HEK293T (cell line): ENCODE measurements around the gene ACMSD.
A peak's percentile ranks its signal among the peaks of the same experiment; 100 is the strongest.

ENCODE experiments used
- CTCF ChIA-PET: fragments of 350-600 bp; formaldehyde crosslinking; extraction: SDS; loops from one replicate; lab custom pipeline; 2021; ENCODE audit warnings: antibody characterized with exemption, inconsistent platforms; lab: Yijun Ruan, JAX
- POLR2A ChIA-PET: fragments of 350-600 bp; formaldehyde crosslinking; extraction: SDS; loops from one replicate; lab custom pipeline; 2020; ENCODE audit warnings: antibody characterized with exemption, inconsistent platforms; lab: Yijun Ruan, JAX
- DNase-seq: peaks from one replicate; pipeline ENCODE4 v3.0.0; 2012; ENCODE audit warnings: mixed read lengths; ENCODE audit errors: extremely low spot score
- ARNT ChIP-seq: fragments of 450-650 bp; IDR thresholded peaks from 2 replicates; pipeline ENCODE4 v1.6.1; 2017; ENCODE audit warnings: mild to moderate bottlenecking
- BHLHE40 ChIP-seq: fragments of 450-650 bp; IDR thresholded peaks from 2 replicates; pipeline ENCODE4 v1.6.1; 2016; ENCODE audit warnings: mild to moderate bottlenecking, moderate library complexity, borderline replicate concordance
- CTBP1 ChIP-seq: fragments of 450-650 bp; IDR thresholded peaks from 2 replicates; pipeline ENCODE4 v1.6.1; 2016; ENCODE audit warnings: borderline replicate concordance
- ELF4 ChIP-seq: fragments of 450-650 bp; IDR thresholded peaks from 2 replicates; pipeline ENCODE4 v1.6.1; 2017; ENCODE audit warnings: antibody characterized with exemption
- FOXA1 ChIP-seq: fragments of 450-650 bp; IDR thresholded peaks from 2 replicates; pipeline ENCODE4 v1.6.1; 2016; ENCODE audit warnings: mild to moderate bottlenecking
- FOXK2 ChIP-seq: fragments of 450-650 bp; IDR thresholded peaks from 2 replicates; pipeline ENCODE4 v1.6.1; 2016; ENCODE audit warnings: mild to moderate bottlenecking
- FOXM1 ChIP-seq: fragments of 450-650 bp; IDR thresholded peaks from 2 replicates; pipeline ENCODE4 v1.6.1; 2017; ENCODE audit warnings: mild to moderate bottlenecking, borderline replicate concordance
- HDGF ChIP-seq: fragments of 450-650 bp; IDR thresholded peaks from 2 replicates; pipeline ENCODE4 v1.6.1; 2017; ENCODE audit warnings: antibody characterized with exemption, borderline replicate concordance
- L3MBTL2 ChIP-seq: fragments of 450-650 bp; conservative IDR thresholded peaks from 2 replicates; pipeline ENCODE4 v1.6.1; 2016; ENCODE audit warnings: mild to moderate bottlenecking
- LEF1 ChIP-seq: fragments of 450-650 bp; IDR thresholded peaks from 2 replicates; pipeline ENCODE4 v1.6.1; 2017; ENCODE audit warnings: mild to moderate bottlenecking, borderline replicate concordance
- NFRKB ChIP-seq: fragments of 450-650 bp; IDR thresholded peaks from 2 replicates; pipeline ENCODE4 v1.6.1; 2016; ENCODE audit warnings: mild to moderate bottlenecking, moderate library complexity
- SP1 ChIP-seq: fragments of 450-650 bp; IDR thresholded peaks from 2 replicates; pipeline ENCODE4 v1.6.1; 2017
- SUZ12 ChIP-seq: fragments of 450-650 bp; IDR thresholded peaks from 2 replicates; pipeline ENCODE4 v1.6.1; 2016; ENCODE audit warnings: mild to moderate bottlenecking
- TARDBP ChIP-seq: fragments of 450-650 bp; IDR thresholded peaks from 2 replicates; pipeline ENCODE4 v1.6.1; 2016
- ZNF384 ChIP-seq: fragments of 450-650 bp; IDR thresholded peaks from 2 replicates; pipeline ENCODE4 v1.6.1; 2016
- TF ChIP-seq, protein P1 (sequence below): fragments of 450-650 bp; IDR thresholded peaks from 2 replicates; pipeline ENCODE4 v1.6.1; 2016

ACMSD gene

GRCh38 chr2:134910763-134911399 lies 72.5 kb downstream of the ACMSD start:
- DNase-seq = no peak
- ChIA-PET CTCF (no interaction called here), POLR2A (no interaction called here)
- TF ChIP-seq ARNT (no peak), HDGF (no peak)

GRCh38 chr2:134911400-134911785 lies 73.0 kb downstream of the ACMSD start:
- DNase-seq = no peak
- POLR2A ChIA-PET = no interaction called here
- CTCF ChIA-PET = no interaction called here
- TF ChIP-seq CTBP1 (no peak), FOXM1 (no peak), NFRKB (no peak)

- ChIA-PET POLR2A (no interaction called here), CTCF (no interaction called here)
- no peak for DNase-seq
- no peak for TF ChIP-seq FOXM1
- TF ChIP-seq FOXK2 = no peak
- no peak for TF ChIP-seq SP1
- TF ChIP-seq CTBP1 = no peak
- TF ChIP-seq NFRKB = no peak
- no peak for TF ChIP-seq ARNT
- TF ChIP-seq L3MBTL2 = no peak
- no peak for TF ChIP-seq ZNF384
- TF ChIP-seq ELF4 = no peak
These were observed 73.9 kb downstream of the ACMSD start for GRCh38 chr2:134912361-134912760.

GRCh38 chr2:134917360-134917865 lies 79.0 kb downstream of the ACMSD start:
- DNase-seq = no peak
- TF ChIP-seq NFRKB (no peak), LEF1 (no peak), ZNF384 (no peak), FOXK2 (no peak), SP1 (no peak), SUZ12 (no peak), FOXA1 (no peak), L3MBTL2 (no peak), CTBP1 (no peak), ELF4 (no peak), FOXM1 (no peak), TARDBP (no peak), ARNT (no peak), HDGF (no peak), BHLHE40 (no peak)
- TF ChIP-seq, protein P1, sequence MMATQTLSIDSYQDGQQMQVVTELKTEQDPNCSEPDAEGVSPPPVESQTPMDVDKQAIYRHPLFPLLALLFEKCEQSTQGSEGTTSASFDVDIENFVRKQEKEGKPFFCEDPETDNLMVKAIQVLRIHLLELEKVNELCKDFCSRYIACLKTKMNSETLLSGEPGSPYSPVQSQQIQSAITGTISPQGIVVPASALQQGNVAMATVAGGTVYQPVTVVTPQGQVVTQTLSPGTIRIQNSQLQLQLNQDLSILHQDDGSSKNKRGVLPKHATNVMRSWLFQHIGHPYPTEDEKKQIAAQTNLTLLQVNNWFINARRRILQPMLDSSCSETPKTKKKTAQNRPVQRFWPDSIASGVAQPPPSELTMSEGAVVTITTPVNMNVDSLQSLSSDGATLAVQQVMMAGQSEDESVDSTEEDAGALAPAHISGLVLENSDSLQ = no peak
- ChIA-PET POLR2A (interaction anchor here (0.7 kb wide), 1 partner anchor 103 kb away, joined by 3 read pairs; no protein-coding TSS in a partner anchor), CTCF (interaction anchor here (0.6 to 1.6 kb wide), 3 partner anchors 25 to 466 kb away, joined by 3 to 6 read pairs (median 3); no protein-coding TSS in a partner anchor)

DNA sequence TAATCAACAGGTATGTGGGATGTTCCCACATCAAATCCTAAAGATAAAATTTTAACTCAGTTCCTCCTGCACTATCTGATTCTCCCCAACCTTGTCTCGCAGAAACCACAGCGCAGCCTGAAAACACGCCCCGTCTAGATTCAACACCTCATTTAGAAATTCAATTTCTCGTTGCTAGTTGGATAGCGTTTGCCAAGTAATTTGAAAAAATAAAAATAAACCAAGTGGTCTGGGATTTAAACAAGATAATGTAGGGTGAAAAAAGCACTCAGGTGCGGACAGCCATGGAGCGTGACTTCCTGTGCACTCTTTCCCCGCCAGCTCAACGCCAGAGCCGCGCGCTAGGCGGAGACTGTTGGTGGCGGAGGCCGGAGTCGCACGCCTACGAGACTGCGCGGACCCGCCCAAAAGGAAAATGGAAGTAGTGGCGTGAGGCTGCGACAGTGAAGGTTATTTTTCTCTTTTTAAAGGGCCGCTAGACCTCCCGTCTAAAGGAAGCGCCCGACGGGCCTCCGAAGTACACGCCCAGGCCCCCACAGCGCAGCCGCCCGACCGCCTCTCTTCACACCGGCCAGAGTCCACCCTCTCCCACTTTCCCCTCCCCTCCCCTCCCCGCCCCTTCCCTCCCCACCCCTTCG lies 79.6 kb downstream of the ACMSD start:
- POLR2A ChIA-PET = interaction anchor here (0.7 to 1.1 kb wide), 2 partner anchors 20 to 104 kb away, joined by 3 read pairs; no protein-coding TSS in a partner anchor
- TF ChIP-seq NFRKB (no peak), FOXA1 (no peak), CTBP1 (no peak), ARNT (no peak), SUZ12 (no peak), FOXM1 (no peak), L3MBTL2 (peak; percentile 60; the same call in 1 of the 2 replicates)
- TF ChIP-seq, protein P1 = no peak
- CTCF ChIA-PET = interaction anchor here (0.9 to 1.6 kb wide), 2 partner anchors 24 to 467 kb away, joined by 3 to 6 read pairs; no protein-coding TSS in a partner anchor
- DNase-seq = peak; percentile 80

GRCh38 chr2:134918526-134919340 lies 80.3 kb downstream of the ACMSD start, which contains the start of gene CCNT2:
Gene CCNT2, plus strand, starts transcription at chr2:134918822. Its CDS starts 33 bp downstream, at chr2:134918855.
- ChIA-PET CTCF (interaction anchor here (0.9 kb wide), 1 partner anchor 24 kb away, joined by 3 read pairs; no protein-coding TSS in a partner anchor), POLR2A (interaction anchor here (1.1 kb wide), 1 partner anchor 19 kb away, joined by 3 read pairs; no protein-coding TSS in a partner anchor)
- no peak for TF ChIP-seq HDGF
- no peak for TF ChIP-seq FOXM1
- no peak for TF ChIP-seq L3MBTL2
- TF ChIP-seq NFRKB = peak; percentile 72; the same call in 1 of the 2 replicates
- no peak for TF ChIP-seq FOXA1
- peak; percentile 97 for DNase-seq
